Lower leg skin (tissue), 3 donors: ENCODE measurements around the gene KRTAP3-2.

ENCODE experiments used
- CTCF ChIP-seq, 3 donors: fragments of 450-650 bp; IDR thresholded peaks; one replicate each; pipeline ENCODE4 v1.5.1; 2016; ENCODE audit warnings: antibody characterized with exemption in 3 of 3, mild to moderate bottlenecking in 3 of 3, moderate library complexity in 2 of 3
- POLR2A ChIP-seq, 2 donors: fragments of 450-650 bp; IDR thresholded peaks; one replicate each; pipeline ENCODE4 v1.6.1; 2016 to 2017; ENCODE audit warnings: antibody characterized with exemption in 2 of 2, mild to moderate bottlenecking in 1 of 2, moderate library complexity in 1 of 2

GRCh38 chr17:40992666-40993065, 7.0 kb downstream of the KRTAP3-2 start:
- no peak for TF ChIP-seq CTCF (IDR thresholded peaks at IDR 0.05)
- TF ChIP-seq POLR2A (IDR thresholded peaks at IDR 0.05): no peak
